ENCODE measurements around the gene LRRC75A. TPM values are rescaled to one million over a fixed set of nuclear protein-coding genes. Genes with fewer than 3 reads are reported as not detected.

LRRC75A gene
- total and polyA plus RNA-seq, 2 of the 13 experiments (the other 11 are each of a cell fraction or from before 2014, with no cell fraction given), result 0.03 TPM; not detected in 1

- TF ChIP-seq, protein P1, sequence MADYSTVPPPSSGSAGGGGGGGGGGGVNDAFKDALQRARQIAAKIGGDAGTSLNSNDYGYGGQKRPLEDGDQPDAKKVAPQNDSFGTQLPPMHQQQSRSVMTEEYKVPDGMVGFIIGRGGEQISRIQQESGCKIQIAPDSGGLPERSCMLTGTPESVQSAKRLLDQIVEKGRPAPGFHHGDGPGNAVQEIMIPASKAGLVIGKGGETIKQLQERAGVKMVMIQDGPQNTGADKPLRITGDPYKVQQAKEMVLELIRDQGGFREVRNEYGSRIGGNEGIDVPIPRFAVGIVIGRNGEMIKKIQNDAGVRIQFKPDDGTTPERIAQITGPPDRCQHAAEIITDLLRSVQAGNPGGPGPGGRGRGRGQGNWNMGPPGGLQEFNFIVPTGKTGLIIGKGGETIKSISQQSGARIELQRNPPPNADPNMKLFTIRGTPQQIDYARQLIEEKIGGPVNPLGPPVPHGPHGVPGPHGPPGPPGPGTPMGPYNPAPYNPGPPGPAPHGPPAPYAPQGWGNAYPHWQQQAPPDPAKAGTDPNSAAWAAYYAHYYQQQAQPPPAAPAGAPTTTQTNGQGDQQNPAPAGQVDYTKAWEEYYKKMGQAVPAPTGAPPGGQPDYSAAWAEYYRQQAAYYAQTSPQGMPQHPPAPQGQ (CRISPR knock-in tag; IDR thresholded peaks at IDR 0.05; ENCODE audit: borderline replicate concordance), result no peak
- TF ChIP-seq IKZF4 (CRISPR knock-in tag; IDR thresholded peaks at IDR 0.05; ENCODE audit: borderline replicate concordance, low read depth, not compliant biosample characterization), result no peak
Measured at GRCh38 chr17:16477255-16477654, 14.7 kb downstream of the LRRC75A start (continued).

DNA sequence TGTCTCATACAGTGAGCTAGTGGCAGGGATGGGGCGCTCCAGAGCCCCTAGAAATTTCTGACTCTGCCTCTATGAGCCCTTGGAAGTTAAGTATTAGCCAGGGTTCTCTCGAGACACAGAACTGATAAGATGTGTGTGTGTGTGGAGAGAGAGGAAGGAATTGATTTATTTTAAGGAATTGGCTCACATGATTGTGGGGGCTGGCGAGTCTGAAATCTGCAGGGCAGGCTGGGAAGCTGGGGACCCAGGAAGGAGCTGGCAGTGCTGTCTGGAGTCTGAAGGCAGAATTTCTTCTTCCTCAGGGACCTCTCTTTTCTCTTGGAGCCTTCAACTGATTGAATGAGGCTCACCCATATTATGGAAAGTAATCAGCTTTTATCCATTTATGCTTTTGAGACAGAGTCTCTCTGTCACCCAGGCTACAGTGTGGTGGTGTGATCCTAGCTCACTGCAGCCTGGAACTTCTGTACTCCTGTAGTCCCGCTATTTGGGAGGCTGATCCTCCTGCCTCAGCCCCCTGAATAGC lies 16.8 kb downstream of the LRRC75A start:
- CTCF ChIA-PET (ENCODE audit: low intra/inter-chr PET ratio, low total read pairs), result no interaction called here
- DNase-seq (ENCODE audit: low spot score) (no peak), ATAC-seq (no peak), FAIRE-seq (no peak)
- Histone ChIP-seq H3K79me2 (ENCODE audit: insufficient read depth, low read length) (no peaks in the 10 kb centered on the region), H3K9ac (ENCODE audit: insufficient read depth, low read depth, low read length) (no peak overlapping the region), H2AFZ (ENCODE audit: low read length) (no peak overlapping the region), H3K4me2 (ENCODE audit: low read depth, low read length) (no peak overlapping the region), H3K4me1 (ENCODE audit: insufficient read depth, low read length) (peaks cover 16% of the 10 kb centered on the region), H3K4me3 (replicated peaks in 1 of 3; ENCODE audit: insufficient read depth in 1 of 3, low read depth in 2 of 3, low read length in 3 of 3) (no peak overlapping the region), H3K27me3 (ENCODE audit: control insufficient read depth in 1 of 2, insufficient read depth in 2 of 2, low read length in 2 of 2) (peaks cover 2 to 33% of the 10 kb centered on the region in 2 experiments), H3K36me3 (replicated peaks in 1 of 2; ENCODE audit: control insufficient read depth in 1 of 2, insufficient read depth in 2 of 2, low read length in 2 of 2) (no peaks in the 10 kb centered on the region), H3K9me3 (ENCODE audit: low read length) (no peaks in the 10 kb centered on the region), H3K27ac (ENCODE audit: extremely low read length, insufficient read depth, low read length) (no peak overlapping the region), H4K20me1 (ENCODE audit: insufficient read depth, low read length) (no peaks in the 10 kb centered on the region; the same call in 1 of the 2 replicates)
- intact Hi-C loops (cut with micrococcal nuclease; ENCODE audit: unreplicated experiment), result no loop called here
- WGBS (ENCODE audit: low lambda C conversion rate), result 52% methylated on average over 4 of the region's 4 CpGs
- in situ Hi-C loops (cut with HindIII; ENCODE audit: extremely low pct_ligation_motif_present, low pct_unique_long_range_greater_than_20kb), result no loop called here
- POLR2A ChIA-PET, result no interaction called here
- TF ChIP-seq SP4 (CRISPR knock-in tag; IDR thresholded peaks at IDR 0.05) (no peak), ZNF292 (CRISPR knock-in tag; IDR thresholded peaks at IDR 0.05; ENCODE audit: borderline replicate concordance, low read depth) (no peak), ZNF597 (CRISPR knock-in tag; IDR thresholded peaks at IDR 0.05) (no peak), BCL6 (CRISPR knock-in tag; IDR thresholded peaks at IDR 0.05) (no peak), CENPX (CRISPR knock-in tag; IDR thresholded peaks at IDR 0.05) (no peak), SIX1 (CRISPR knock-in tag; IDR thresholded peaks at IDR 0.05; ENCODE audit: borderline replicate concordance) (no peak)
- BruUV-seq (replicated peaks), result no TSS peak
